Dendritic cell treated with granulocyte-macrophage colony-stimulating factor and Interleukin-4, amounts not matched to agents 40 ng/mL and 50 ng/mL, for 4 days (primary cell): ENCODE results near the gene PSMB1.
"Not testable (repeated sequence)": the region's sequence is repeated elsewhere in the genome, so short reads cannot be mapped to it uniquely, and the experiment has no call there.

Source experiments
- H3K27ac Mint-ChIP-seq: one replicate; pipeline ENCODE4 v1.8.0; 2022; ENCODE audit warnings: mild to moderate bottlenecking, mixed read lengths
- H3K27me3 Mint-ChIP-seq: one replicate; pipeline ENCODE4 v1.8.0; 2022; ENCODE audit warnings: mild to moderate bottlenecking, mixed read lengths
- H3K36me3 Mint-ChIP-seq: one replicate; pipeline ENCODE4 v1.8.0; 2022; ENCODE audit warnings: low read depth, mixed read lengths
- H3K4me1 Mint-ChIP-seq: one replicate; pipeline ENCODE4 v1.8.0; 2022; ENCODE audit warnings: low read depth, mixed read lengths
- H3K4me3 Mint-ChIP-seq: one replicate; pipeline ENCODE4 v1.8.0; 2022; ENCODE audit warnings: mild to moderate bottlenecking, moderate library complexity, mixed read lengths
- H3K9me3 Mint-ChIP-seq: one replicate; pipeline ENCODE4 v1.8.0; 2022; ENCODE audit warnings: mixed read lengths
- intact Hi-C: fragments of 100-400 bp; cut with micrococcal nuclease; formaldehyde crosslinking; loops from one replicate; pipeline ENCODE4 v1.15.0; 2022

PSMB1 gene

DNA sequence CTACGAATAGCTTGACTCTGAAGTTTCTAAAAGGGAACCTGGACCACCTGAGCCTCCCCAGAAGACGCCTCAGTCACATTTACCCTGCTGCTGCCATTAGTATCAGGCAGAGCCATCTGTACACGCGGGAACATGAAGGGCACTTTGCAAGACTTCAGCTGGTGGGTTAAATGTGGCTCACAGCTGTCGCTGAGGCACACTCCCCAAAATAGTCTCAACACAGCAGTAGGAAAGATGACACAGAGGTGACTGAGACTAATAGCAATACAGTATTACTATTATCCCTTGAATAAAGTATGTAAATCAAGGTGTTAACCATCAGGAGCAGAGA, 29.0 kb downstream of the PSMB1 start:
- Mint-ChIP-seq H3K4me1 (no peaks in the 10 kb centered on the region), H3K27ac (no peak overlapping the region), H3K4me3 (no peak overlapping the region), H3K27me3 (peaks cover 9% of the 10 kb centered on the region), H3K36me3 (no peaks in the 10 kb centered on the region), H3K9me3 (no peaks in the 10 kb centered on the region)
- intact Hi-C loops, result loop anchor here (10.0 kb wide), 1 partner anchor 569 kb away; no protein-coding TSS in a partner anchor

DNA sequence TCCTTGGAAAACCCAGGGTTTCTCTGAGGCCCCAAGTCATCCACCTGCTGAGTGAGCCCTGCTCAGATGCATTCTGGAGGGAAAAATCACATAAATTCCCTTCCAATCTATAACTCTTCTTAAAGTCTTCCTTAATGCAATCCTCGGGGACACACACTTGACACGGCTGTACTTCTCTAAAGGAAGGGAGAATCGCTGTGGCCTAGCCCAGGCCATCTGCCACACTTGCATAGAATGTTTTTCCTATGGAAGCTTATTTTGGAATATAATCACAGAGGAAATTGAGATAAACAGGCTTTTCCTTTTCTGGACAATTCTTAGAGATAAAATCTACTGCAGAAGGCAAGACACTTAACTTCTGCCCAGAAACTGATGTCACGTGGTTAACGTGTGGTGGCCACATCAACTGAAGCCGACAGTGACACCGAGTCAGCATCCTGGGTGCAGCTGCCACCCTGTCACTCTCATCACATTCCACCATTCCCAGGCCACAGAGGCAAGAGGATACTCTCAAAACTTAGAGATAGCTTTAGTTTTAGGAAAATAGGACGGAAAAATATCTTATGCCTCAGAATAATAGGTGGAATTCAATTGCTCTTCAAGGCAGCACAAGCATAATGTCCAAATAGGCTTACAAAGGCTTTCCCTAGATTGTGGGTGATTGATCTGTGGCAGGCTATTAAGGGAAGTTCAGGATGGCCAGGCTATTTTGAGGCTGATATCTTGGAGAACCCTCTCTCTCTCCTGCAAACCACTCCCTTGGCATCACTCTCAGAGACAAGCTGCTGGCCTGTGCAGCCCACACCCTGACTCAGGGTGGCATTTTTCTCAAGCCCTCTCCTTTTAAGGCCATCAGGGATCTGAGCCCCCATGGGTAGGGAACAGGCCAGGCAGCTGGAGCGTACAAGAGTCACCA, 29.6 kb downstream of the PSMB1 start:
- Mint-ChIP-seq H3K36me3 (no peaks in the 10 kb centered on the region), H3K27ac (no peak overlapping the region), H3K9me3 (no peaks in the 10 kb centered on the region), H3K27me3 (peaks cover 9% of the 10 kb centered on the region), H3K4me3 (no peak overlapping the region), H3K4me1 (no peaks in the 10 kb centered on the region)
- intact Hi-C loops, result loop anchor here (10.0 kb wide), 1 partner anchor 569 kb away; no protein-coding TSS in a partner anchor

DNA sequence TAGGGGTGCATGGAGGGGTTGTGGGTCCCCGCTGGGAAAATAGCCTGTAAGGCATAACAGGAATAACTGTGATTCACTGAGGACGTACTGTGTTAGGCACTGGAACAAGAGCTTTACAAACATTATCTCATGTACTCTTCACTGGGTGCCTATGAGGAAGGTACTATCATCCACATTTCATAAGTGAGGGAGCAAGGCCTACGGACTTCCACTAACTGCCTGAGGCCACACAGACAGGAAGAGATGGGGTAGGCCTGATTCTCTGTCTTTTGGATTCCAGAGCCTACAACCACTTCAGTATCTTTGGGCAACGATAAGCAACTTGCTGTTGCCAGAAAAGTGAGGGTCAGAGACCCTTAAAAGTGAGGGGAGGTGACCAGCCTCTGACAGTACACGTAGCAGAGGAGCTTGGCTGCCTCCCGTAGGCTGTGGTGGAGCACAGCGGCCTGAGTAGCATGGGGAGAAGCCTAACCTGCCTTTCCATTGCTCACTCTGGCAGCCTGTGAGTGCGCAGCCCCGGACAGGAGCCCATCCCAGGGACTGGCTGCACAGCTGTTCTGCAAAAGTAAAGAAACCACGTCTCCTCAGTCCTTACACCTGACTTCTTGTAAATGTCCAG, 30.4 kb downstream of the PSMB1 start:
- no peaks in the 10 kb centered on the region for H3K36me3 Mint-ChIP-seq
- H3K9me3 Mint-ChIP-seq, result no peaks in the 10 kb centered on the region
- H3K4me1 Mint-ChIP-seq, result no peaks in the 10 kb centered on the region
- no peak overlapping the region for H3K27ac Mint-ChIP-seq
- H3K27me3 Mint-ChIP-seq, result peaks cover 9% of the 10 kb centered on the region
- intact Hi-C loops, result loop anchor here (10.0 kb wide), 1 partner anchor 568 kb away; no protein-coding TSS in a partner anchor
- no peak overlapping the region for H3K4me3 Mint-ChIP-seq

DNA sequence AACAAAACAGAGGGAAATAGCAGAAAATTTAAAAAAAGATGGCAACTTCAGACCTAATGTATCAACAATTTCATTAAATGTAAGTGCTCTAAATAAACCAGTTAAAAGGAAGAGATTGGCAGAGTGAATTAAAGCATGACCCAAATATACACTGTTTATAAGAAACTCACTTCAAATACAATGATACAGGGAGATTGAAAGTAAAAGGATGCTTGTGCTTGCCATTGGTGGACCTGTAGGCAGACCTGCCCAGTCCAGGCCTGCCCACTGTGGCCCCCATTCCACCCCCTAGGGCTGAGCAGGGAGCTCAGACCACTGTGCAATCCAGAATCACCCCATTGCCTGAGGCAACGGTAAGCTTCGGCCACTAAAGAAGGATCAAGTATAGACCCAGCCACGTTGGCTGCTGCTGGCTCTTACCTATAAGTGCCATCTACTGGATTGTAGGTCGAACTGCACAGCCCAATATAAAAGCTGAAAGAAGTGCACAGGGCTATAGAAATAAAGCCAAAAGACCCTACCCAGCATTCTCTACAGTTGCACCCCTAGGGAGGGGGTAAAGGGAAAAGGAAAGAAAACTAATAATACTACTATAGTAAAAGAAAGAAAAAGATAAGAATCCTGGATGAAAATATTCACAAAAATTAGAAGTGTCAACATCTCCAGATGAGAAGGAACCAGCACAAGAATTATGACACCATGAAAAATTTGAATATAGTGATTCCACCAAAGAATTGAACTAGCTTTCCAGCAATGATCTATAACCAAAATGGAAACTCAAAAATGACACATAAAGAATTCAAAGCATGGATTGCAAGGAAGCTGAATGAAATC, 36.1 kb downstream of the PSMB1 start:
- peaks cover 4% of the 10 kb centered on the region for H3K4me1 Mint-ChIP-seq
- no peak overlapping the region for H3K4me3 Mint-ChIP-seq
- intact Hi-C loops, result loop anchor here (1.0 to 5.0 kb wide), 3 partner anchors 685 to 1560 kb away; no protein-coding TSS in a partner anchor
- H3K27me3 Mint-ChIP-seq, result peaks cover 15% of the 10 kb centered on the region
- H3K36me3 Mint-ChIP-seq, result no peaks in the 10 kb centered on the region
- H3K27ac Mint-ChIP-seq, result no peak overlapping the region
- no peaks in the 10 kb centered on the region for H3K9me3 Mint-ChIP-seq

DNA sequence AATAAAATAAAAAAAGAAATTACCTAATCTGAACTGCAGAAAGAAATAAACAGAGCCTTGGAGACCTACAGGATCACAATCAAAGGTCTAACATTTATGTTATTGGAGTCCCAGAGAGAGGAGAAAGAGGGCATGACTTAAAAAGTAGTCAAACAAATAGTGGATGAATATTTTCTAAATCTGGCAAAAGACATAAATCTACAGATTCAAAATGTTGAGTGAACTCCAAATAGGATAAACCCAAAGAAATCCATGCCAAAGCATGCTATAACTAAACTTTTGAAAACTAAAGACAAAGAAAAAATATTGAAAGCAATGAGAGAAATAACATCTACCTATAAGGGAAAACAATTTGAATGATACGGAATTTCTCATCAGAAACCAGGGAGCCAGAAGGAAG, 38.2 kb downstream of the PSMB1 start:
- Mint-ChIP-seq H3K27ac (no peak overlapping the region), H3K9me3 (no peaks in the 10 kb centered on the region), H3K4me1 (peaks cover 4% of the 10 kb centered on the region), H3K27me3 (peaks cover 11% of the 10 kb centered on the region), H3K36me3 (no peaks in the 10 kb centered on the region), H3K4me3 (no peak overlapping the region)
- intact Hi-C loops, result loop anchor here (5.0 kb wide), 2 partner anchors 723 to 1558 kb away; no protein-coding TSS in a partner anchor

DNA sequence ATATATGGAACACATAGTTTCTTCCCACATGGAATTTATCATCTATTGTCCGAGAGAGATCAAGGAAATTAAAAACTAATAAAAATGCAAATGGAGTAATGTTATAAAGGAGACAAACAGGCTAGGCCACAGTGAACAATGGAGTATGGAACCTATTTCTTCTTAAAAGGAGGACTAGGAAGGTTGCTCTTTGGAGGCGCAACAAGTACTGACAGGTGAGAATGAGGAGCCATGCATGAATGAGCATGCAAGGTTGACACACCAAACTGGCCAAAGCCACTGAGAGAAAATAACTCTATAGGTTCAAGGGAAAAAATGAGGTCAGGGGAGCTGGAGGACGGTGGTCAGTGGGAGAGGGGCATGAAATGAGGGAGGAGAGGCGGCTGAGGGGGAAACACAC, 40.9 kb downstream of the PSMB1 start:
- H3K27me3 Mint-ChIP-seq, result peaks cover 6% of the 10 kb centered on the region

DNA sequence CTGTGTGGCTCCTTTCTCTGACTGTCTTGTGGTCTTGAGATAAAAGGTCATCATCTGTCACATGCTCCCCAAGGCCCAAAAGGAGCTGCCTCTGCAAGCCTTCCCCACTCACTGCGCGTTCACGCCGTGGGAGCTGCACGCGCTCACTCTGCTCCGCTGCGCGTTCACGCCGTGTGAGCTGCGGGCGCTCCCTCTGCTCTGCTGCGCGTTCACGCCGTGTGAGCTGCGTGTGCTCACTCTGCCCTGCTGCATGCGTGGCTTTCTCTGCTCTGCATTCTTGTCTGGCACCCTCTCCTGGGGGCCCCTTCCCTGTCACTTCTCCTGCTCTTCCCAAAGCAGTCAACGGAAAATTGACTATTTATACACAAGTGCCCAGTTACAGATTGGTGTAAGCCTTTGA, 42.5 kb downstream of the PSMB1 start:
- no peak overlapping the region for H3K4me3 Mint-ChIP-seq
- intact Hi-C loops, result no loop called here
- no peaks in the 10 kb centered on the region for H3K9me3 Mint-ChIP-seq
- no peak overlapping the region for H3K27ac Mint-ChIP-seq
- H3K4me1 Mint-ChIP-seq, result no peaks in the 10 kb centered on the region
- no peaks in the 10 kb centered on the region for H3K36me3 Mint-ChIP-seq
- peaks cover 7% of the 10 kb centered on the region for H3K27me3 Mint-ChIP-seq

More for the DNA sequence above, 40.9 kb downstream of the PSMB1 start:
- H3K9me3 Mint-ChIP-seq, result no peaks in the 10 kb centered on the region
- H3K4me1 Mint-ChIP-seq, result peaks cover 4% of the 10 kb centered on the region
- H3K27ac Mint-ChIP-seq, result no peak overlapping the region
- no peak overlapping the region for H3K4me3 Mint-ChIP-seq
- intact Hi-C loops, result no loop called here
- no peaks in the 10 kb centered on the region for H3K36me3 Mint-ChIP-seq

DNA sequence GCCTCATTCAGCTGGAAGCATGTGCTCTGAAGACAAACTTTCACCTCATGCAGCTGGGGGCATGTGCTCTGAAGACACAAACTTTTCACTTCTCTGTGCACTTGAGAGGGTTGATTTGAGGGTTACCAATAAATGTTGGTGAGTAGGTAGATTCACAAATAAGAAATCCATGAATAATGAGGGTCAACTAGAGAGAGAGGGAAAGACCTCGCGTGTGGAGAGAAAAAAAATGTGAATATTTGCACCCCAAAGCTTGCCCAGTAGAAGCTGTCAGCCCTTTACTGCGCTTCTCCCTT, 43.4 kb downstream of the PSMB1 start:
- Mint-ChIP-seq H3K36me3 (no peaks in the 10 kb centered on the region), H3K9me3 (no peaks in the 10 kb centered on the region), H3K4me1 (no peaks in the 10 kb centered on the region), H3K27me3 (peaks cover 7% of the 10 kb centered on the region), H3K4me3 (no peak overlapping the region), H3K27ac (no peak overlapping the region)
- intact Hi-C loops, result no loop called here

DNA sequence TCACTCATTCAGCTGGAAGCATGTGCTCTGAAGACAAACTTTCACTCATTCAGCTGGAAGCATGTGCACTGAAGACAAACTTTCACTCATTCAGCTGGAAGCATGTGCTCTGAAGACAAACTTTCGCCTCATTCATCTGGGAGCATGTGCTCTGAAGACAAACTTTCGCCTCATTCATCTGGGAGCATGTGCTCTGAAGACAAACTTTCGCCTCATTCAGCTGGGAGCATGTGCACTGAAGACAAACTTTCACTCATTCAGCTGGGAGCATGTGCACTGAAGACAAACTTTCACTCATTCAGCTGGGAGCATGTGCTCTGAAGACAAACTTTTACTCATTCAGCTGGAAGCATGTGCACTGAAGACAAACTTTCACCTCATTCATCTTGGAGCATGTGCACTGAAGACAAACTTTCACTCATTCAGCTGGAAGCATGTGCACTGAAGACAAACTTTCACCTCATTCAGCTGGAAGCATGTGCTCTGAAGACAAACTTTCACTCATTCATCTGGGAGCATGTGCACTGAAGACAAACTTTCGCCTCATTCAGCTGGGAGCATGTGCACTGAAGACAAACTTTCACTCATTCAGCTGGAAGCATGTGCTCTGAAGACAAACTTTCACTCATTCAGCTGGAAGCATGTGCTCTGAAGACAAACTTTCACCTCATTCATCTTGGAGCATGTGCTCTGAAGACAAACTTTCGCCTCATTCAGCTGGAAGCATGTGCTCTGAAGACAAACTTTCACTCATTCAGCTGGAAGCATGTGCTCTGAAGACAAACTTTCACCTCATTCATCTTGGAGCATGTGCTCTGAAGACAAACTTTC, 44.0 kb downstream of the PSMB1 start:
- H3K36me3 Mint-ChIP-seq, H3K27ac Mint-ChIP-seq, intact Hi-C loops, H3K9me3 Mint-ChIP-seq, H3K27me3 Mint-ChIP-seq, H3K4me1 Mint-ChIP-seq, H3K4me3 Mint-ChIP-seq: not testable (repeated sequence)

DNA sequence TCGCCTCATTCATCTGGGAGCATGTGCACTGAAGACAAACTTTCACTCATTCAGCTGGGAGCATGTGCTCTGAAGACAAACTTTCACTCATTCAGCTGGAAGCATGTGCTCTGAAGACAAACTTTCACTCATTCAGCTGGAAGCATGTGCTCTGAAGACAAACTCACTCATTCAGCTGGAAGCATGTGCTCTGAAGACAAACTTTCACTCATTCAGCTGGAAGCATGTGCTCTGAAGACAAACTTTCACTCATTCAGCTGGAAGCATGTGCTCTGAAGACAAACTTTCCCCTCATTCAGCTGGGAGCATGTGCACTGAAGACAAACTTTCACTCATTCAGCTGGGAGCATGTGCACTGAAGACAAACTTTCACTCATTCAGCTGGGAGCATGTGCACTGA, 44.8 kb downstream of the PSMB1 start:
- H3K4me3 Mint-ChIP-seq, H3K9me3 Mint-ChIP-seq, H3K27ac Mint-ChIP-seq, H3K36me3 Mint-ChIP-seq, H3K4me1 Mint-ChIP-seq, H3K27me3 Mint-ChIP-seq, intact Hi-C loops: not testable (repeated sequence)

DNA sequence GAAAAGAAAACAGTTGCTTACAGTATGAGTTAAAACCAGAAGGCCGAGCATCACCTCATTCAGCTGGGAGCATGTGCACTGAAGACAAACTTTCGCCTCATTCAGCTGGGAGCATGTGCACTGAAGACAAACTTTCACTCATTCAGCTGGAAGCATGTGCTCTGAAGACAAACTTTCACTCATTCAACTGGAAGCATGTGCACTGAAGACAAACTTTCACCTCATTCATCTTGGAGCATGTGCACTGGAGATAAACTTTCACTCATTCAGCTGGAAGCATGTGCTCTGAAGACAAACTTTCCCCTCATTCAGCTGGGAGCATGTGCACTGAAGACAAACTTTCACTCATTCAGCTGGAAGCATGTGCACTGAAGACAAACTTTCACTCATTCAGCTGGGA, 45.4 kb downstream of the PSMB1 start:
- H3K27ac Mint-ChIP-seq, H3K4me3 Mint-ChIP-seq, H3K9me3 Mint-ChIP-seq, H3K36me3 Mint-ChIP-seq, H3K27me3 Mint-ChIP-seq, H3K4me1 Mint-ChIP-seq, intact Hi-C loops: not testable (repeated sequence)

DNA sequence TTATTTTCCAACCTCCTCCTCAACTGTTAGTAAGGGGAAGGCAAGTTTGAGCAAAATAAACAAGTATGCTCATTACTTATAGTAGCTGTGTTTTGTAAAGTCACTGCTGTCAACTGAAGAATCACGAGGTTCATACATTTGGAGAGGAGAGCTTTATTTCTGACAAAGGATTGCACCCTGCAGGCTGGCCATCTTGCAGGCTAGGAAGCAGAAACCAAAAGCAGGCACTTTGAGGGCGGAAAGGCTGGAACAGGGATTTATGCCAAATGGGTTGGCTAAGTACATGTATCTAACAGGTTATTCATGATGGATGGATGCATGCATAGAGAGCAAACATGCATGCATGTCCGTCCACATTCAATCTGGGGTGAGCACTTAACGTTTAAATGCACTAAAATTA, 46.7 kb downstream of the PSMB1 start:
- Mint-ChIP-seq H3K27me3 (peaks cover 8% of the 10 kb centered on the region), H3K4me1 (no peaks in the 10 kb centered on the region), H3K36me3 (no peaks in the 10 kb centered on the region), H3K4me3 (no peak overlapping the region), H3K27ac (no peak overlapping the region), H3K9me3 (peaks cover 21% of the 10 kb centered on the region)
- intact Hi-C loops, result no loop called here

DNA sequence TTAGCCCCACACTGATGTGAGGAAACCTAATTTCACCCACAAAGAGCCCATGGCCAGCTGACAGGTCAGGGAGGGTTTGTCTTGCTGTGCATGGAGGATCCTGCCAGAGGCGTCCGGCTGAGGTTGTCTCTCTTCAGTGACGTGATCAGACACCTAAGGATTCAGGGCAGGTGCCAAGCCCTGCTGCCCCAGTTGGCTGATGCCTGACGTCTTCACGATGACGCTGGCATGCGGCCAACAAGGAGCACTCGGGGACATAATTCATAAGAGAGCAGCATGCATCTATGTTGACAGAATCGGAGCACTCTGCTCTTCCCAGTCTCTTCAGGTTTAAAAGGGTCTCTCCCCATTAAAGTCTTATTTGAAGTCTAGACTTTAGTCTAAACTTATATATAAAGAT, 47.8 kb downstream of the PSMB1 start:
- Mint-ChIP-seq H3K27ac (no peak overlapping the region), H3K9me3 (peaks cover 32% of the 10 kb centered on the region), H3K27me3 (peaks cover 8% of the 10 kb centered on the region), H3K36me3 (no peaks in the 10 kb centered on the region), H3K4me1 (no peaks in the 10 kb centered on the region), H3K4me3 (no peak overlapping the region)
- intact Hi-C loops, result no loop called here
